IMR-90 (cell line): ENCODE measurements around the gene CHI3L1. TPM values are rescaled to one million over a fixed set of nuclear protein-coding genes. Genes with fewer than 3 reads are reported as not detected.

Source experiments
- ATAC-seq: fragments of 200-7000 bp; cut with Tn5 transposase; 2 replicates; pipeline ENCODE4 v1.9.1; 2020; ENCODE audit warnings: low read depth, mild to moderate bottlenecking, moderate library complexity
- BruUV-seq: library from RNA; stranded (reverse); fragments of 400-500 nt; replicated peaks from 2 replicates; lab custom pipeline; 2021; lab: Mats Ljungman, UMichigan
- CTCF ChIA-PET: fragments of 300-600 bp; formaldehyde crosslinking; extraction: SDS; loops from one replicate; lab custom pipeline; 2021; ENCODE audit warnings: antibody characterized with exemption; lab: Yijun Ruan, JAX
- POLR2A ChIA-PET: fragments of 300-600 bp; sonication (Branson Sonifier 250); formaldehyde crosslinking; loops from one replicate; lab custom pipeline; 2022; ENCODE audit warnings: antibody characterized with exemption; ENCODE audit not compliant: unreplicated experiment; lab: Charles Lee
- DNase-seq: peaks from one replicate; pipeline ENCODE4 v3.0.0; 2013
- H2AFZ ChIP-seq: replicated peaks from 2 replicates; pipeline ENCODE3; 2013; ENCODE audit warnings: low read length, mild to moderate bottlenecking; ENCODE audit not compliant: poor library complexity
- H2AK5ac ChIP-seq: 2 replicates; pipeline ENCODE4 v1.6.1; 2013; ENCODE audit warnings: low read depth, low read length, inconsistent platforms
- H2AK9ac ChIP-seq: replicated peaks from 2 replicates; pipeline ENCODE3; 2013; ENCODE audit warnings: mild to moderate bottlenecking, low read depth, low read length, moderate library complexity; ENCODE audit not compliant: poor library complexity
- H2BK120ac ChIP-seq: 2 replicates; pipeline ENCODE4 v1.6.1; 2013; ENCODE audit warnings: low read depth, low read length, inconsistent platforms
- H2BK15ac ChIP-seq: 3 replicates; pipeline ENCODE4 v1.6.1; 2013; ENCODE audit warnings: low read depth, low read length, inconsistent platforms
- H2BK20ac ChIP-seq: 2 replicates; pipeline ENCODE4 v1.6.1; 2013; ENCODE audit warnings: low read depth, mild to moderate bottlenecking, inconsistent platforms, low read length, moderate library complexity
- H2BK5ac ChIP-seq: 2 replicates; pipeline ENCODE4 v1.6.1; 2013; ENCODE audit warnings: mild to moderate bottlenecking, low read depth, low read length, inconsistent platforms; ENCODE audit not compliant: poor library complexity, severe bottlenecking
- H3K14ac ChIP-seq: replicated peaks from 2 replicates; pipeline ENCODE4 v1.6.1; 2013; ENCODE audit warnings: low read depth, low read length, inconsistent platforms
- H3K18ac ChIP-seq: 2 replicates; pipeline ENCODE4 v1.6.1; 2013; ENCODE audit warnings: low read depth, low read length, control low read depth
- H3K23ac ChIP-seq: 2 replicates; pipeline ENCODE4 v1.6.1; 2013; ENCODE audit warnings: low read depth, low read length, inconsistent platforms
- H3K27ac ChIP-seq: 2 replicates; pipeline ENCODE4 v1.5.1; 2013; ENCODE audit warnings: mild to moderate bottlenecking, control low read depth, low read length; ENCODE audit not compliant: insufficient read depth
- H3K27me3 ChIP-seq: 2 replicates; pipeline ENCODE4 v1.6.1; 2013; ENCODE audit warnings: low read length; ENCODE audit not compliant: control insufficient read depth, insufficient read depth
- H3K36me3 ChIP-seq: 2 replicates; pipeline ENCODE4 v1.6.1; 2013; ENCODE audit warnings: low read length, mixed read lengths; ENCODE audit not compliant: control insufficient read depth, insufficient read depth
- H3K4ac ChIP-seq: 2 replicates; pipeline ENCODE4 v1.6.1; 2013; ENCODE audit warnings: low read depth, low read length, inconsistent platforms
- H3K4me1 ChIP-seq: 2 replicates; pipeline ENCODE4 v1.6.1; 2013; ENCODE audit warnings: low read length, mixed read lengths; ENCODE audit not compliant: control insufficient read depth, insufficient read depth
- H3K4me2 ChIP-seq: 2 replicates; pipeline ENCODE4 v1.6.1; 2013; ENCODE audit warnings: low read depth, mild to moderate bottlenecking, control low read depth, low read length, moderate library complexity
- H3K4me3 ChIP-seq: 2 replicates; pipeline ENCODE4 v1.5.1; 2013; ENCODE audit warnings: low read depth, mild to moderate bottlenecking, control low read depth, low read length, moderate library complexity; ENCODE audit not compliant: insufficient read depth
- H3K56ac ChIP-seq: 2 replicates; pipeline ENCODE4 v1.6.1; 2013; ENCODE audit warnings: low read length, inconsistent platforms; ENCODE audit not compliant: insufficient read depth; ENCODE audit errors: extremely low read depth
- H3K79me1 ChIP-seq, 2 experiments: 2 replicates each; pipeline ENCODE4 v1.6.1; 2013; ENCODE audit warnings: low read length in 2 of 2, inconsistent platforms in 1 of 2, low read depth in 1 of 2
- H3K9ac ChIP-seq: 2 replicates; pipeline ENCODE4 v1.6.1; 2013; ENCODE audit warnings: low read depth, low read length, control low read depth
- H3K9me1 ChIP-seq: 2 replicates; pipeline ENCODE4 v1.6.1; 2013; ENCODE audit warnings: low read length, inconsistent platforms; ENCODE audit not compliant: insufficient read depth
- H3K9me3 ChIP-seq: 2 replicates; pipeline ENCODE4 v1.6.1; 2013; ENCODE audit warnings: low read length; ENCODE audit not compliant: control insufficient read depth, insufficient read depth
- H4K20me1 ChIP-seq: 2 replicates; pipeline ENCODE4 v1.6.1; 2013; ENCODE audit warnings: low read length, inconsistent platforms; ENCODE audit not compliant: insufficient read depth
- H4K5ac ChIP-seq: 2 replicates; pipeline ENCODE4 v1.6.1; 2013; ENCODE audit warnings: mild to moderate bottlenecking, low read depth, low read length, control low read depth
- H4K8ac ChIP-seq, 2 experiments: 2 replicates each; pipeline ENCODE4 v1.6.1; 2013; ENCODE audit warnings: low read depth in 2 of 2, low read length in 2 of 2, control low read depth in 1 of 2, inconsistent platforms in 1 of 2
- H4K91ac ChIP-seq: 2 replicates; pipeline ENCODE4 v1.6.1; 2013; ENCODE audit warnings: low read depth, low read length, inconsistent platforms; ENCODE audit not compliant: insufficient read depth
- BHLHE40 ChIP-seq: fragments of 150-350 bp; IDR thresholded peaks from 2 replicates; pipeline ENCODE4 v1.6.1; 2016; ENCODE audit warnings: mild to moderate bottlenecking, low read depth, low read length
- CEBPB ChIP-seq: IDR thresholded peaks from 2 replicates; pipeline ENCODE4 v1.6.1; 2012; ENCODE audit warnings: low read depth, low read length, improper control_type of control experiment
- CHD1 ChIP-seq: IDR thresholded peaks from 2 replicates; pipeline ENCODE4 v1.6.1; 2012; ENCODE audit warnings: low read depth, low read length, improper control_type of control experiment
- FOS ChIP-seq: fragments of 150-350 bp; IDR thresholded peaks from 2 replicates; pipeline ENCODE4 v1.6.1; 2016; ENCODE audit warnings: low read depth, low read length
- MAFK ChIP-seq: IDR thresholded peaks from 2 replicates; pipeline ENCODE4 v1.6.1; 2012; ENCODE audit warnings: low read depth, low read length, improper control_type of control experiment
- MAZ ChIP-seq: IDR thresholded peaks from 2 replicates; pipeline ENCODE4 v1.6.1; 2012; ENCODE audit warnings: low read depth, mild to moderate bottlenecking, low read length, improper control_type of control experiment, moderate library complexity, borderline replicate concordance
- MXI1 ChIP-seq: IDR thresholded peaks from 2 replicates; pipeline ENCODE4 v1.6.1; 2012; ENCODE audit warnings: low read depth, mild to moderate bottlenecking, low read length, moderate library complexity, borderline replicate concordance
- NFE2L2 ChIP-seq: fragments of 150-350 bp; IDR thresholded peaks from 2 replicates; pipeline ENCODE4 v1.6.1; 2016; ENCODE audit warnings: low read depth, mild to moderate bottlenecking, low read length
- POLR2A ChIP-seq: IDR thresholded peaks from 2 replicates; pipeline ENCODE4 v1.6.1; 2012; ENCODE audit warnings: mild to moderate bottlenecking, low read depth, low read length
- RAD21 ChIP-seq: IDR thresholded peaks from 2 replicates; pipeline ENCODE4 v1.6.1; 2012; ENCODE audit warnings: low read length, improper control_type of control experiment
- RCOR1 ChIP-seq: IDR thresholded peaks from 2 replicates; pipeline ENCODE4 v1.6.1; 2012; ENCODE audit warnings: mild to moderate bottlenecking, low read length, improper control_type of control experiment; ENCODE audit not compliant: insufficient replicate concordance
- RFX5 ChIP-seq: IDR thresholded peaks from 2 replicates; pipeline ENCODE4 v1.8.0; 2012; ENCODE audit warnings: low read depth, mild to moderate bottlenecking, low read length, moderate library complexity
- SMC3 ChIP-seq: fragments of 150-350 bp; IDR thresholded peaks from 2 replicates; pipeline ENCODE4 v1.6.1; 2016; ENCODE audit warnings: low read depth, mild to moderate bottlenecking, antibody characterized with exemption, low read length, moderate library complexity
- WGBS, 2 experiments: methylation state at CpG; one replicate each; pipeline versions ENCODE4 v1.1.5 to v1.1.7; 2013; ENCODE audit warnings: missing lambda C conversion rate in 2 of 2; ENCODE audit not compliant: insufficient read length in 1 of 2; ENCODE audit errors: extremely low coverage in 2 of 2; 5-methylcytosine and 5-hydroxymethylcytosine counted together
- dilution Hi-C: fragments of 300-500 bp; cut with HindIII; formaldehyde crosslinking; loops from one replicate; pipeline ENCODE4 v1.14.3; 2018; ENCODE audit warnings: low sequenced_read_pairs; ENCODE audit not compliant: unreplicated experiment
- in situ Hi-C: fragments of 300-500 bp; cut with MboI; formaldehyde crosslinking; loops from 3 replicates; pipeline ENCODE4 v1.14.3; 2019; ENCODE audit warnings: low sequenced_read_pairs, inconsistent platforms, mixed read lengths
- intact Hi-C: fragments of 100-400 bp; cut with micrococcal nuclease; formaldehyde crosslinking; loops from 2 replicates; pipeline ENCODE4 v1.10.0; 2022
- polyA plus RNA-seq, 3 experiments: library from polyadenylated mRNA; depleted of rRNA; stranded (reverse); fragments of >200 nt; gene quantifications; 2 replicates each; pipeline ENCODE4 v1.2.3, GENCODE V29; 2012; ENCODE audit warnings: low replicate concordance in 1 of 3
- total RNA-seq: library from RNA; depleted of rRNA; stranded (reverse); fragments of >200 nt; gene quantifications from 2 replicates; pipeline ENCODE4 v1.2.3, GENCODE V29; 2012
- TF ChIP-seq, protein P1 (sequence below): fragments of 150-350 bp; IDR thresholded peaks from 2 replicates; pipeline ENCODE4 v1.6.1; 2016; ENCODE audit warnings: low read depth, mild to moderate bottlenecking, low read length, moderate library complexity, borderline replicate concordance
- TF ChIP-seq, protein P2 (sequence below): fragments of 150-350 bp; IDR thresholded peaks from 2 replicates; pipeline ENCODE4 v1.6.1; 2017; ENCODE audit warnings: mild to moderate bottlenecking, antibody characterized with exemption, low read length, low read depth
- TF ChIP-seq, protein P3 (sequence below): conservative IDR thresholded peaks from 2 replicates; pipeline ENCODE4 v1.5.1; 2012; ENCODE audit warnings: mild to moderate bottlenecking, low read depth, low read length, improper control_type of control experiment

CHI3L1 gene
- total and polyA plus RNA-seq, 2 of the 4 experiments (the other 2 are of a cell fraction), result 0.17 TPM; not detected in 1

DNA sequence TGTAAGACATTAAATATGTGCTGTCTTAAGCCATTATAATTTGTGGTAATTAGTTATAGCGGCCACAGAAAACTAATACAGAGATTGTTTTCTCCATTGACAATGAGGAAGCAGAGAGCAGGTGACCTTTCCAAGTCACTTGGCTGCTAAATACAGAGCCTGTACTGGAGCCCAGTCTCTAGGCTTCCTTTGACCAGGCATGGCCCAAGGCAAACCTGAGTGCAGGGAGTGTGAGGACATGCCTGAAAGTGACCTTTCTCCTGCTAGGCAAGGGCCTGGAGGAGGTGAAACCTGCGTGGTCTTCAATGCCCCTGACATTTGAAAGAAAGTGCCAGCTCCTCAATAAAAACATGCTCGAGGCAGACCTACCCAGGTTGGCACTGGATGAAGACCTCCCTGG is 12.5 kb upstream of the CHI3L1 start:
- Histone ChIP-seq H2BK15ac (peak overlapping the region; percentile 41; the same call in 2 of the 3 replicates), H2BK20ac (peak overlapping the region; percentile 60), H3K27me3 (no peaks in the 10 kb centered on the region), H3K9me1 (peaks cover 17% of the 10 kb centered on the region), H3K4me2 (no peak overlapping the region), H4K5ac (peak overlapping the region; percentile 82), H3K27ac (peak overlapping the region; percentile 83), H2AFZ (no peak overlapping the region), H3K79me1 (no peaks in the 10 kb centered on the region), H4K20me1 (no peaks in the 10 kb centered on the region), H3K9me3 (no peaks in the 10 kb centered on the region), H3K14ac (peak overlapping the region; percentile 77), H2BK120ac (peak overlapping the region; percentile 90), H3K9ac (peak overlapping the region; percentile 1; the same call in 1 of the 2 replicates), H2AK9ac (no peak overlapping the region), H3K4me3 (no peak overlapping the region), H2BK5ac (peak overlapping the region; percentile 90), H3K36me3 (no peaks in the 10 kb centered on the region), H2AK5ac (peak overlapping the region; percentile 97), H3K18ac (peak overlapping the region; percentile 88), H4K91ac (peak overlapping the region; percentile 82; the same call in 1 of the 2 replicates), H3K4me1 (peaks cover 49% of the 10 kb centered on the region), H4K8ac (peak overlapping the region; percentile 22 to 43), H3K4ac (peak overlapping the region; percentile 83), H3K56ac (no peak overlapping the region), H3K23ac (no peak overlapping the region)
- intact Hi-C loops, result no loop called here
- ChIA-PET CTCF (interaction anchor here (1.0 to 1.1 kb wide), 2 partner anchors 17 kb away, joined by 3 to 4 read pairs; no protein-coding TSS in a partner anchor), POLR2A (no interaction called here)
- no CpG with 5 or more reads among the region's 3 CpGs for WGBS, 2 experiments
- dilution Hi-C loops, result no loop called here
- in situ Hi-C loops, result no loop called here
- DNase-seq (no peak), ATAC-seq (no peak)
- no TSS peak for BruUV-seq
- TF ChIP-seq FOS (no peak), RFX5 (no peak), NFE2L2 (no peak), MAZ (no peak), SMC3 (no peak), CHD1 (no peak), CEBPB (no peak), BHLHE40 (no peak), MAFK (no peak), RCOR1 (no peak), POLR2A (no peak), RAD21 (no peak), MXI1 (no peak)
- TF ChIP-seq, protein P1, sequence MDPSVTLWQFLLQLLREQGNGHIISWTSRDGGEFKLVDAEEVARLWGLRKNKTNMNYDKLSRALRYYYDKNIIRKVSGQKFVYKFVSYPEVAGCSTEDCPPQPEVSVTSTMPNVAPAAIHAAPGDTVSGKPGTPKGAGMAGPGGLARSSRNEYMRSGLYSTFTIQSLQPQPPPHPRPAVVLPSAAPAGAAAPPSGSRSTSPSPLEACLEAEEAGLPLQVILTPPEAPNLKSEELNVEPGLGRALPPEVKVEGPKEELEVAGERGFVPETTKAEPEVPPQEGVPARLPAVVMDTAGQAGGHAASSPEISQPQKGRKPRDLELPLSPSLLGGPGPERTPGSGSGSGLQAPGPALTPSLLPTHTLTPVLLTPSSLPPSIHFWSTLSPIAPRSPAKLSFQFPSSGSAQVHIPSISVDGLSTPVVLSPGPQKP, result no peak
- TF ChIP-seq, protein P2, sequence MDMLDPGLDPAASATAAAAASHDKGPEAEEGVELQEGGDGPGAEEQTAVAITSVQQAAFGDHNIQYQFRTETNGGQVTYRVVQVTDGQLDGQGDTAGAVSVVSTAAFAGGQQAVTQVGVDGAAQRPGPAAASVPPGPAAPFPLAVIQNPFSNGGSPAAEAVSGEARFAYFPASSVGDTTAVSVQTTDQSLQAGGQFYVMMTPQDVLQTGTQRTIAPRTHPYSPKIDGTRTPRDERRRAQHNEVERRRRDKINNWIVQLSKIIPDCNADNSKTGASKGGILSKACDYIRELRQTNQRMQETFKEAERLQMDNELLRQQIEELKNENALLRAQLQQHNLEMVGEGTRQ, result no peak
- TF ChIP-seq, protein P3, sequence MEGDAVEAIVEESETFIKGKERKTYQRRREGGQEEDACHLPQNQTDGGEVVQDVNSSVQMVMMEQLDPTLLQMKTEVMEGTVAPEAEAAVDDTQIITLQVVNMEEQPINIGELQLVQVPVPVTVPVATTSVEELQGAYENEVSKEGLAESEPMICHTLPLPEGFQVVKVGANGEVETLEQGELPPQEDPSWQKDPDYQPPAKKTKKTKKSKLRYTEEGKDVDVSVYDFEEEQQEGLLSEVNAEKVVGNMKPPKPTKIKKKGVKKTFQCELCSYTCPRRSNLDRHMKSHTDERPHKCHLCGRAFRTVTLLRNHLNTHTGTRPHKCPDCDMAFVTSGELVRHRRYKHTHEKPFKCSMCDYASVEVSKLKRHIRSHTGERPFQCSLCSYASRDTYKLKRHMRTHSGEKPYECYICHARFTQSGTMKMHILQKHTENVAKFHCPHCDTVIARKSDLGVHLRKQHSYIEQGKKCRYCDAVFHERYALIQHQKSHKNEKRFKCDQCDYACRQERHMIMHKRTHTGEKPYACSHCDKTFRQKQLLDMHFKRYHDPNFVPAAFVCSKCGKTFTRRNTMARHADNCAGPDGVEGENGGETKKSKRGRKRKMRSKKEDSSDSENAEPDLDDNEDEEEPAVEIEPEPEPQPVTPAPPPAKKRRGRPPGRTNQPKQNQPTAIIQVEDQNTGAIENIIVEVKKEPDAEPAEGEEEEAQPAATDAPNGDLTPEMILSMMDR, result no peak
